ENCODE data around the gene KCNH3.

- TF ChIP-seq CTCF (IDR thresholded peaks at IDR 0.05), result no peak
- TF ChIP-seq POLR2A (IDR thresholded peaks at IDR 0.05), result no peak
These were observed 3.2 kb downstream of the KCNH3 start for GRCh38 chr12:49541911-49542505.
